Iris pigment epithelial cell (primary cell): Measurements from ENCODE around the gene HDAC4.

ENCODE experiments used
- DNase-seq: peaks from one replicate; pipeline ENCODE4 v3.0.0-alpha.2; 2011; ENCODE audit warnings: low read depth

Gene HDAC4

DNA sequence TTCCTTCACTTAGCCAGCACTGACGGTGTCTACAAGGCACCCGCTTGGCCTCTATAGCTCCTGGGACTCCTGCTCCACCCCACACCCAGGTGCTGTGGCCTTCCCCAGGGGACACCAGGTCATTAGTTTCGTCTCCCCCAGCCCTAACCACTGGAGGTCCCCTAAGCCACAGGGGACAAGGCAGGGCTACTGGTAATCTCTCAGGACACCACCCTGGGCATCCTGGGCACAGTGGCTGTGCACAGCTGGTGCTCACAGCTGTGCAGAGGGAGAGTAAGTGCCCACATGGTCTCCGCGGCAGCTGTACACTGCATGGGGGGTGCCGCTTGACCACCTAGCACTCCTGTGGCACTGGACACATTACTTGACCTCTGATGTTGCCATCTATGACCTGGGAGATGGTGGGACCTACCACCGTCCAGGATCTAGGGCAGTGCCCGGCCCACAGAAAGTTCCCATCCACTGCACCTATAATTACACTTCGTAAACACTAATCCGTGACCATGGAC lies 134.0 kb downstream of the HDAC4 start:
- no peak for DNase-seq

DNA sequence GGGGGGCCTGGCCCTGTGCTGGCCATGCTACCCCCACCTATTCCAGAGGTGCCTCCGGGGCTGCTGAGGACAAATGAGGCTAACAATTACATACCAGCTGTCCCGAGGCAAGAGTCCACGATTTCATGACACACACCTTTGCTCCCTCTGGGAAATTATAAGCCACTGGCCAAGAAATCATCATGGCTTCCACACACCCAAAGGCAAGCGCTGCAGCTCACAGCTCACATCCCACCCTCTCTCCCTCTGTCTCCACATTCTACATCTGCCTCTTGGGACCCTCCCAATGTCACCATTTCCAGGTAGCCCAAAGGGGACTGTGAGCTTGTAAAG lies 134.4 kb downstream of the HDAC4 start:
- no peak for DNase-seq

DNA sequence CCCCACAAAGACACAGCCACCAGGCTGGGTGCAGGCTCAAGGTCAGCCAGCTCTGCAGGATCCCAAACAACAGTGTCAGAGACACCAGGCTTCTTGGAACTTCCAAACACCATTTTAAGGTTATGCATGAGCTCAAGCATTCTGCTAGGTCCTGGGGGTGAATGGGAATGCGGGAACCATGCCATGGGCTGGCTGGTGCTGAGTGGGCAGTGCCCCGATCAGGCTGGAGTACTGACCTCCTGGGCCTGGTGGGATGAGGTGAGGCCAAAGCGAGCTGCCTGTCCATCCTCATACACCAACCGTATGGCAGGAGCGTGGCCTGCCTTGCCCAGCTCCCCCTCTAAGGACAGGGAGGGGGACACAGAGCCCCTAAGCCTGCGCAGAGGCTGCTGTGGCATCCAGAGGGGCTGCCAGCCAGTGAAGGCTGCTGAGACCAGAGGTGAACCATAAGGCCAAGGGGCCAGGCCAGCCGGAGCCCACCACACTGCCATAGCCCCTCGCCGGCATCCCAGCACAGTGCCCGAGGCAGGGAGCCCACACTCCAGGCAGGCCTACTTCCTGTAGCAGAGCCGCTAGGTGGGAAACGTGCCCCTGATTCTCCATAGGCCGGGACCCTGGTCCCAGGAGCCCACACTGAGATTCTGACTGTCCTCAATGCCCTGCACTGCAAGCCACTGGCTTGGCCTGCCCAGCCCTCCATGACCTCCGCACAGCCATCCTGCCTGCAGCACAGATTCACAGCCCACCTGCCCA lies 135.0 kb downstream of the HDAC4 start:
- no peak for DNase-seq

DNA sequence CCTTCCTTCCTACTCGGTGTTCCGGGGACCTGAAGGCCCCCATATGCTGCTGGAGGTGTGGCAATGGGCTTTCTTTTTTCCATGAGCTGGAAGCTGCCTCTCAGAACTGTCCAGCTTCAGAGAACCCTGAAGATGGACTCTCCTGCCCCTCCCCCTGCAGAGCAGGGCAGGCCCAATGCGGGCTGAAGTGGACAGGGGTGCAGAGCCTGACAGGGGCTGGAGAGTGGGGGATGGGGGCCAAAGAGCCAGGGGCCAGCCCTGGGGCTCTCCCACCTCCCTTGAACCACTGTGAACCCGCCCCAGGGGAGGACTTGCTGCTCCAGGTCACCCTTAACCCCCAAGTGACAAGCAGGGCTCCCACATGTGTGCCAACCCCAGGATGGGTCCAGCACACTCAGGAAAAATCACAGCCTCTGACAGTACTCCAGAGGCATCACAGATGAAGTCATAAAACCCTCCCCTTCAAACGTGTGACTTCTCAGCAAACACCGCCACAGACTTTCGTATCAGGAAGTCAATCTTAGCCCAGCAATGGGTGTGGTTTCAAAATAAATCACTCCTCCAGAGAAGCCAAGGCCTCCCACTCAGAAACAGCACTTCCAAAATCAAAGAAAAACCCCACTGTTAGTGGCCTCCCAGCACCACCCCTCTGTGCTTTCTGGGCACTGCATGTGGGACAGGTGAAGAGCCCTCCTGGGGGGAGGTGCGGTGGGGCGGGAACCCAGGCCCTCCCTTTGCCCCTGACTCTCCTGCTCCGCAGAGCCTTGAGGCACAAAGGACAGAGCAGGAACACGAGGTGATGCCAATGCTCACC lies 135.8 kb downstream of the HDAC4 start:
- DNase-seq = peak; percentile 83

DNA sequence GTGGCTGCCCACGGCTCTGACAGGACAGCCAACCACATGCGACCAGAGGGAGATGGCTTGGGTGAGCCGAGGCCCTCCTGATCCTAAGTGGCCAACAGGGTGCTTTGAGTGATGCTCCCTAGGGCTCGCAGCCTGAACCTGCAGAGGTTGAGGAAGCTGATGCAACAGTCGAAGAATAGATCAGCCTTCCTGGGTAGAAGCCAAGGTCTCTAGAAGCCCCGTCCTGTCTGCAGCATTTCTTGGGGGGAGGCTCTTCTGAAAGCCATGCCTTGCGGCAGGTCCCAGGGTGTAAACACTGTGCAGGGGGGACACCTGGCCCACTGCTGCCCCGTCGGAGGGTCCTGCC lies 136.4 kb downstream of the HDAC4 start:
- peak; percentile 76 for DNase-seq

DNA sequence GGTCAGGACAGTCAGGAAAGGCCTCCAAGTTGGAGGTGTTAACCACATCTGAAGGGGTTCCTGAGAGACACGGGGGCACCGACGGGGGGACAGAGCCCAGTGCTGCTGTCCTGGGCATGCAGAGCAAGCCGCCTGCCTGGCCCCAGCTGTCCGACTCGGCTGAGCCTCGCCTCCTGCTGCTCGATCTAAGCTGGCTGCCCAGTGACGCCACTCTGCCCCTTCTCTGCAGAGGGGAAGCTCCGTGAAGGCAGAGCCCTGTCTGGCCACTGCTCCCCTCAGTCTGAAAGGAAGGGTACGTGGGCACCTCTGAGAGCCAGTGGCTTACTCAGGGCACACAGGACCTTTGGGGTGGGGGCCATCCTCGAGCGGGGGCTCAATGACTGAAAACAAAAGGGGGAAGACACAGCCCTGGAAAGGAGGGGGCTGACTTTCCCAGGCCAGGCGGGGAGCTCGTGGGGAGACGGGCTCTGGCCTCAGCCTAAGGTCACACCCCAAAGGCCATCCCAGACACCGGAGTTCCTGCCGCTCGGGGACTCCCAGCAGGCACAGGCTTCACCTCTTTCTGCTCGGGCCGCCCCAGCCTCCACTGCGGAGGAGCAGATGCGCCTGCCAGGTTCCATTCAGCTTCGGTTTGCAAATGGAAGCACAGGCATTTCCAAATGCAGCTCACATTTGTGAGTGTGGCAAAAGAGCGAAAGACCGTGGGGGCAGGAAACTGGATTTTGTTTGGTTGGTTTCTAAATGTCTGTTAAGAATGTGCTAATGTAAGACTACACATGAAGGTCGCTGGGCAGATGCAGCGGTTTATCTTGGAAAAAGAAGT lies 136.9 kb downstream of the HDAC4 start:
- DNase-seq = no peak

DNA sequence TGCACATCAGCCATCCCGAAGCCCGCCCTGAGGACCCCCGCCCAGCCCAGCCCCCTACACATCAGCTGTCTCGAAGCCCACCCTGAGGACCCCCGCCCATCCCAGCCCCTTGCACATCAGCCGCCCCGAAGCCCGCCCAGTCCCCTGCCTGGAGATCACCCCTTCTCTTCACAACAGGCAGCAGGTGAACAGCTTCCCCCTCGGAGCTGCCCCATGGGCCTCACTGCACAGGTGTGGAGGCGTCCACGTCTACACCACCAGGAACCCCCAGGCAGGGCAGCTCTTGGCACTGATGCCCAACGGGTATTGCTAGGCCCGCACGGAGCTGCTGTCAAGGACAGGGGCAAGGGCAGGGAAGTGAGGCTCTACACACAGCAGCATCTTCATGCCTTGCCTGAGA lies 137.6 kb downstream of the HDAC4 start:
- DNase-seq = no peak

DNA sequence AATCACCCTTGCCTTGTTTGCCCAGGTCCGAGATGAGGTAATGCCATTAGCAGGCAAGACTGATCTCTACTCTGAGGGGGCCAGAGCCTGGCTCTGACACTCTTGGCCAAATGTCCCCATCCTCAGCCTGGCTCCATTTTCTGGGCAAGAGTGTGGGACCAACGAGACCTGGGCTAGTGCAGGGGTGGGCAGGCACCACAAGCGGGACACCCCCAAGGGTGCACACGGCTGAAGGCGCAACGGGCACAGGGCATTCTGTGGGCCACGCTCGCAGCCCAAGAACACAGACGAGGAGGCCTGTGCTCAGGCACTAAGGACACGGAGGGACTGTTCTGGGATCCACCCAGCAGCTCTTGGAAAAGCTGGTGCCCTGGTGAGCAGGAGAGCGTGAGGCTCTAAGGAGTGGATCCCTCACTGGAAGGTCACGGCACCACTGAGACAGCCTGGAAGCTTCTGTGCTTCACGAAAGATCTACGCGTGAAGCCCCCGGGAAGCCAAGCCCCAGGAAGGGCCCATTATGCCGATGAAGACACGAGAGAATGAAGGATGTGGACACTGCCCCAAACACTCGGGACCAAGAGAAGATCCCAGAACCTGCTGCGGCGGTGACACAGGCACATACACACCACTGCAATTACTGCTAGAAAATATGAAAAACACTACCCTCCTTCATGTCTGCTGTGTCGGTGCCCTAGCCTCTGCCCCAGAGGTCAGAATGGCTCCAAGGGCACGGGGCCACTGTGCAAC lies 138.2 kb downstream of the HDAC4 start:
- no peak for DNase-seq

DNA sequence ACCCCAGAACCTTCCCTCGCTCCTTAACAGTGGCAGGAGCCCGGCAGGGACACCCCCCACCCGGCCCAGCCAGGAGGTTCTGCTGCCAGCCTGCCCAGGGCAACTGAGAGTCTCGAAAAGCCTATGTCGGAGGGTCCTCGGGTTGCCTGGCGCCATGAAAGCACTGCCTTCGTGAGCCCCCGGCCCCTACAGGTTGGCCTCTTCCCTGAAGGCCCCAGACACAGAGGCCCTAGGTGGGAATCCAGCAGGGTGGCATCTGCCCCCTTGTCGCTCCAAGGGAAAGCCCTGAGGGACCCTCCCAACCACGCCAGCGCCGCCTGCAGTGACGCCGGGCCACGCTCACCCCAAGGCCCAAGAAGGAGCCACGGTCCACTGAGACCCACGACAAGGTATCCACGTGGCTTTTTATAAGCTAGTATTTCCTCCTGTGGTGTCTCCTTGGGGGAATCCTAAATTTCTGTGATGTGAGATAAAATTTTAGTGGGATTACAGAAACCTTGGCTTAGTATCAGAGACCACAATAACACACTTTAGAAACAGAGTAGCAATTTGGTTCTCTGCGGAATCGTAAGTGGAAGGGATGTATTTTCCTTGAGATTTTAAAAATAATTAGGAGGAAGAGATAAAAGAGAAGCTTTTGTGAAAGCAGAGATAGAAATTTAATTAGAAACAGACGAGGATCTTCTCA lies 138.9 kb downstream of the HDAC4 start:
- no peak for DNase-seq

DNA sequence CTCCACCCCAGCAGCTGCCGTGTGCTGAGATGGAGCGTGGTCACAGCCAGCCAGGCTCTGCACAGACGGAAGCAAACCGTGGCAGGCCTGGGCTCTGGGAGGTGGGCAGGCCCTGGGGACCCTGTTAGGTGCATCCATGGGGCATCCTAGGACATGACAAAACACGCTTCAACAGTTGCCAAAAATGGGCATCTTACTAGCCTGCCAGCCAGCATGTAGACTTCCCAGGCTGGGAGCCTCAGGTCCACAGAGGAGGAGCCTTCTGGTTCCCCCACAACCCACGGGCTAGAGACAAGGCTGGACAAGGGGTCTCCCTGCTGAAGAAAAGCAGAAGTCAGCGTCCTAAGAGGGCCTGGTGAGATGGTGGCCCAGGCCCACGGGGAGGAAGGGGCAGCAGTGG lies 139.5 kb downstream of the HDAC4 start:
- DNase-seq = no peak

DNA sequence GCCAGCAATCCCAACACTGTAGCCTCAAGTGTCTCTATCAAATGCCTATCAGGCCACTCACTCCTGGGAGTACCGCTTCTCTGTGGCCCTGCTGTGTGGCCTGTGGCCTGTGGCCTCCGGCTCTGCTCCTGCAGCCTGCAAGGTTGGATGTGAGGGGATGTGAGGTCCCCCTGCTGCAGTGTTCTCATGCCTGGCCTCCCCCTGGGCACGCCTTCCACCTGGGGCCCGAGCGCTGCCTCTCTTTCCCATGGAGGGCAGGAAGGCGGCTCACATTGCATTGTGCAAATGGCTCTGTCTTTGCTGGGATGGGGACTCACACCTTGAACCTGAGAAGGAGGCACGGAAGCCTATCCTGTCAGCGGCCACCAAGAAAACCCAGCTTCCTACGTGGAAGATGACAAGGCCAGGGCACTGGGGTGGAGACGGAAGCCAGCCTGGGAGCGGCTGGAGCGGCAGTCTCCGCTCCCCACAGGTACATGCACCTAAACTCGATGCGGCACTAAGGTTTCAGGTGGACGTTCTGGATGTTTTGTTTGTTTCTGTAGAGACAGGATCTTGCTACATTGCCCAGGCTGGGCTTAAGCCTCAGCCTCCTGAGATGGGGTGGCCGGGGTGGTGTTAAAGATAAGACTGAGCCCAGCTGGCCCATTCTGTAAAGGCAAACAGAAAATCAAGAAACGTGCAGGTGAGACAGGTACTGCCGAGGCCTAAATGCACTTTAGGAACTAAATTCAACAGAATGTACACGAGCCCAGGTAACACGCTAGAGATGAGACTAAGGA lies 140.1 kb downstream of the HDAC4 start:
- no peak for DNase-seq

DNA sequence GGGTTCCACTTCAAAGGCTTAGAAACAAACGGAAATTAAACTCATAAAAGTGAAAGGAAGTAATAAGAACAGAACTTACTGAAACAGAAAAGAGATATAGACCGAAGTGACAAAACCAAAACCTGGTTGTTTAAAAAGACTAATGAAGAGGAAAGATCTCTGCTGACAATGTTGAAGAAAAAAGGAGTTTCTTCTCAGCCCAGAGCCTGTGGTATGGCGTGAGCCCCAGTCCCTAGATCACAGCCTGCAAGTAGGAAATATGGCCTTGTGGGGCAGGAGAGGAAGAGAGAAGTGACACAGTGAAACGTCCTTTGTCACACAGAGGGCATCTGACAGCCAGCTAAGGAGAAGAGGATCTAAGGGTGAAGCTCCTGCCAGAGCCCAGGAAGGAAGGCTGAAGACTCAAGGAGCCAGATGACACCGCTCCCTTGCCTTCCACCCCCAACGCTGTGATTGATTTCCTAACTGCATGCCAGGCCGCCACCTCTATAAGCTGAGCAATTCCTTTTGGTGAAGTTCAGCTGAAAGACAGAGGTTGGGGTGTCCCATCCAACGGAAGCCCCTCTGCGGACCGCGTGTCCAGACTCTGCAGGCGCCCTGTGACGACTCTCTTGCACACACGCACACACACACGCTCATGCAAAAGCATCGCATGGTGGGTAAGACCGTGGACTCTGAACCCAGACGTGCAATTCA lies 141.1 kb downstream of the HDAC4 start:
- DNase-seq = no peak

DNA sequence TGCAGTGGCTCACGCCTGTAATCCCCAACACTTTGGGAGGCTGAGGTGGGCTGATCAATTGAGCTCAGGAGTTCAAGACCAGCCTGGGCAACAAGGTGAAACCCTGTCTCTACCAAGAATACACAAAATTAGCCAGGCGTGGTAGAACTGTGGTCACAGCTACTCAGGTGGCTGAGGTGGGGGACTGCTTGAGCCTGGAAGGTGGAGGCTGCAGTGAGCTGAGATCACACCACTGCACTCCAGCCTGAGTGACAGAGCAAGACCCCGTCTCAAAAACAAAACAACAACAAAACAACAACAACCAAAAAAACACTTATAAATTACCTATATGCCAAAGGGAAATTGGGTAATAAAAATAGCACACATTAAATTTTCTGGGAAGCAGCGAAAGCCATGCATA lies 141.6 kb downstream of the HDAC4 start:
- no peak for DNase-seq

DNA sequence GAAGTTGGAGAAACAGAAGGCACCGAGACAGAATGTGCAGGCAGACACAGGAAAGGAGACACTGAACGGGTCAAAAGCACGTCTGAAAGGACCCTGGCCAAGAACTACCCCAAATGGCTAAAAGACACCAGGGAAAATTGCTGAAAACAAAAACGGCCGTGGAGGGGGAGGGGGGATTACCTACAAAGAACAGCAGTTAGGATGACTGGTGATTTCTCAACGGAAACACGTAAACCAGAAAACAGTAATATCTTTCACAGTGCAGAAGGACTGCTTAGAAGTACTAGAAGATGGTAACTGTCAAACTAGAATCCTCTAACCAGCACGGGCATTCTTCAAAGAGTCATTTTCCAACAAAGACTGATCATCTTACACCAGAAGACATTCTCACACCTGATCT lies 142.6 kb downstream of the HDAC4 start:
- no peak for DNase-seq

DNA sequence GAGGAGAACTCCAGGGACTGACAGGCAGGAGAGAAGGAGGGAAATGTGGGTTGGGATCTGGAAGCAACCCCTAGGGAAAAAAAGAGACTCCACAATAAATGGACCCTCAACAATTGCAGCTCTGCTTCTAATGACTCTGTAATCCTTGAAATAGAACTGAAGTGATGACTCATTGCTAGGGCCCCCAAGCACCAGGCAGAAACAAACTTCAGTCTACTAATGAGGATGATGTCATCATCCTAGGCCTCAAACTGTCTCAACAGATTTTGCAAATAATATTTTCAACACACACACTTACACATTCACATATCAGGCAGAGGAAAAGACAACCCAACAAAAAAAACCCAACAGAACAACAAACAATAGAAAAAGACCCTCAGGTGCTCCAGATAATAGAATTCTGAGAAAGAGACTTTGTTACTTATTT lies 143.3 kb downstream of the HDAC4 start:
- DNase-seq = peak; percentile 94

DNA sequence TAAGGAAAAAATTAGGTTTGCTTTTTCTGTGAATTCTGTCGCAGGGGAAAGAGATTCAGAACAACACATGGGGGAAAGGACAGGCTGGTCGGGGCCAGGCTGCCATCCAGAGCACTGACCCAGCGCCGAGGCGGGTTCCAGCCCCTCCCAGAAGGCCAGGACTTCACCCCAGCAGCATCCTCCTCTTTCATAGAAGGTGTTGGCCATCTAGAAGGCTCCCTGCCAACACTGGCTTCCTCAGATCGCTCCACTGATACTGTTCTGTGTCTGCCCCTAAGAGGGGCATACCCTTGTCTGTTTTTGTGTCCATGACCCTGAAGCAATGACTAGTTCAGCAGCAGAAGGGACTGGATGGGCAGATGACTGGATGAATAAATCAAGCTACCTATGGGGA lies 144.5 kb downstream of the HDAC4 start:
- DNase-seq = no peak

DNA sequence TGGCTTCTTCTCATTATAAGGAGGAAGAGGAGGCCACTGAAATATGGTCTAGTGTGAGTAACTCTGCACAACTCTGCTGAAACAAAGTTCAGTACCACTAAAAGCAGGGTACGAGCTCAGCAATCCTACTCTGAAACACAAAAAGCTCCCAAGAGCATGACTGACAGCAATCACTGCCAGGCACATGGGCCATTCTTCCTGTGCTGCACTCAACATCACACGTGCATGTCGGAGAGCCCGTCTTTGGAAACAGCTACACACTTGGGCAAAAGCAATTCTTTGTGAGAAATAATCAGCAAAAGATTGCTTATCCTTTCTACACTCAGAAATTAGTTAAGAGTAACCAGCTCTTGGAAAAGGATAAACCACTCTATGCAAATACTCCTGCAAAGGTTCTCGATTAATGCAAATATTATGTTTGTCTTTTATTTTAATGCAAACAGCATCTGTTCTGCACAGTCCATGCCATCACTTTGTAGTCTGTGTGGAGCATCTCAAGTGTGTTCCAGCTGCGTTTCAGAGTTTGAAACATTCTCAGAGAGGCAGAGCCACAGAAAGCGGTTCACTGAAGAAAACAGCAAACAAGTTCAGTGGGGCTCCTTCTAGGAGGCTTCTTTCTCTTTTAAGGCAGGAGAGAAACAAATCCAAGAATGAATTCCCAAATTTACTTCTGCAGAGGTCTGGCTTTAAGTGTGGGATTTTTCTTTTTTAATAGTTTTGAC lies 145.0 kb downstream of the HDAC4 start:
- no peak for DNase-seq

DNA sequence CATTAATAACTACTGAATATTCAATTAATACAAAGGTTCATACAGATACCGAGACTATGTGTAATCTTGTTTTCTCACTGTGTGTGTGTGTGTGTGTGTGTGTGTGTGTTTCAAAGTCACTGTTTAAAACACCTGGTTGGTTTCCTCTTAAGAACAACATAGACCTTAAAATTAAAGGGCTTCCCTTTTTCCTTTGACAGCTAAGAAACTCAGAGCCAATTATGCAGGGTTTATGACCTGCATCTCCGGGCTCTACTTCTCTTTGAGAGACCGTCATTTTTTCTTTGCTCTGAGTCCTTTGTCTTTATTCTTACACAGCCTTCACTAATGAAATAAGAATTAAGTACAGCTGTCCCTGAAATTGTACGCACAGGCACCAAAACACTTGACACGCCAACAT lies 145.6 kb downstream of the HDAC4 start:
- DNase-seq = no peak

DNA sequence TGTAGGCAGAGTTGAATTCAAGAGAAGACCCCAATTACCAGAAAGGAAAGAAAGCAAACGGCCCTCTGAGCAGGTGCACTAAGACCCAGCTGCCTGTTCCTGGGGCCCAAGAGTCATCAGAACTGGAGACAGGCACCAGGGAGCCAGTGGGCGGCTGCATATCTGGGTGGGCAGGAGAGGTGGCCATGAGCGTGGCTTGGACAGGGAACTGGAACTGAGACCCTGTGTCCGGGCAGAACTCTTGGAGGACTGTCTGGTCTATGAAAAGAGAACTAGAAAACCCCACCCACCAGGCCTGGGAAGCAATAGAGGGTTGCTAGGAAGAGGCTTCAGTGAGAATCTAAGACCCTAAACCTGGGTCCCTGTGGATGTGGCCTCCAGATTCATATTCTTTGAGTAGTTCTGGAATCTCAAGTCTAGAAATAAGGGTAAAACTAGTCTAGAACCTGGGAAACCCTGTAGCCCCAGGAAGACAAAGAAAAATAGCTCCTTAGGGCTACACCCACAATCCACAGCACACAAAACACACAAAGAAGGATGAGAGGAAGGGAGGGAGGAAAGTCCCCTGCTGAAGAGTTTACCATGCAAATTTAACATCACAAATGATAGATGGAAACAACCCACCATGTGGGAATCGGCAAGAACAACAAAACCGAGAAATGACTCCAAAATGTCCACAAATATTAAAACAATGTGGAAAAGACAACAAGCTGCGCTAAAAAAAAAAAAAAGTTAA lies 147.0 kb downstream of the HDAC4 start:
- DNase-seq = no peak
